ENCODE results near the gene ZCCHC17. TPM values are rescaled to one million over a fixed set of nuclear protein-coding genes. Genes with fewer than 3 reads are reported as not detected.
A peak's percentile ranks its signal among the peaks of the same experiment; 100 is the strongest.

ZCCHC17 gene
- total RNA-seq, 6 donors from 2014 or later = 4.3 to 19.9 (median 17.8) TPM

- H3K4me3 ChIP-seq = no peak overlapping the region
- ATAC-seq (ENCODE audit: low FRiP score in 2 of 2) (peak in 1 of 2 donors; percentile 24), DNase-seq (peak in 1 of 2 donors; percentile 64)
- peak in 1 of 2 donors; percentile 15 for TF ChIP-seq POLR2AphosphoS5 (IDR thresholded peaks at IDR 0.05)
- TF ChIP-seq CTCF (IDR thresholded peaks at IDR 0.05) = no peak
- peaks cover 5 to 21% (median 13%) of the 10 kb centered on the region in 4 donors for H3K36me3 ChIP-seq
- H3K9me3 ChIP-seq = no peaks in the 10 kb centered on the region
- H3K4me1 ChIP-seq = peaks cover 11 to 20% (median 19%) of the 10 kb centered on the region in 4 donors
- WGBS, 2 donors = 48 to 61% methylated on average over 3 of the region's 3 CpGs
- no peaks in the 10 kb centered on the region for H3K27me3 ChIP-seq
- peak overlapping the region in 2 of 4 donors; percentile 30 to 65 for H3K27ac ChIP-seq
These were observed 71.8 kb downstream of the ZCCHC17 start for GRCh38 chr1:31368611-31369107.

- 75 to 82% methylated on average over 2 of the region's 2 CpGs for WGBS, 2 donors
- H3K9me3 ChIP-seq = no peaks in the 10 kb centered on the region
- H3K27me3 ChIP-seq = no peaks in the 10 kb centered on the region
- no peak overlapping the region for H3K4me3 ChIP-seq
- ATAC-seq (ENCODE audit: low FRiP score in 2 of 2) (no peak), DNase-seq (no peak)
- no peak overlapping the region for H3K27ac ChIP-seq
- peaks cover 0 to 7% (median 3%) of the 10 kb centered on the region in 4 donors for H3K36me3 ChIP-seq
- no peak for TF ChIP-seq POLR2A (IDR thresholded peaks at IDR 0.05)
- TF ChIP-seq EP300 (IDR thresholded peaks at IDR 0.05) = no peak
- TF ChIP-seq POLR2AphosphoS5 (IDR thresholded peaks at IDR 0.05) = no peak
- TF ChIP-seq CTCF (IDR thresholded peaks at IDR 0.05) = no peak
- peaks cover 11 to 29% (median 24%) of the 10 kb centered on the region in 4 donors for H3K4me1 ChIP-seq
These were observed 73.2 kb downstream of the ZCCHC17 start for GRCh38 chr1:31370021-31370420.

GRCh38 chr1:31370565-31370964 is 73.7 kb downstream of the ZCCHC17 start:
- Histone ChIP-seq H3K4me1 (peaks cover 11 to 29% (median 24%) of the 10 kb centered on the region in 4 donors), H3K4me3 (no peak overlapping the region), H3K27ac (no peak overlapping the region), H3K27me3 (no peaks in the 10 kb centered on the region), H3K36me3 (peaks cover 0 to 5% (median under 1%) of the 10 kb centered on the region in 4 donors), H3K9me3 (no peaks in the 10 kb centered on the region)
- WGBS, 2 donors = 90 to 95% methylated on average over 4 of the region's 4 CpGs
- TF ChIP-seq POLR2AphosphoS5 (IDR thresholded peaks at IDR 0.05) = no peak
- no peak for TF ChIP-seq EP300 (IDR thresholded peaks at IDR 0.05)
- TF ChIP-seq CTCF (IDR thresholded peaks at IDR 0.05) = no peak
- no peak for TF ChIP-seq POLR2A (IDR thresholded peaks at IDR 0.05)
- DNase-seq (no peak), ATAC-seq (ENCODE audit: low FRiP score in 2 of 2) (no peak)

GRCh38 chr1:31371121-31371959 is 74.5 kb downstream of the ZCCHC17 start:
- Histone ChIP-seq H3K27me3 (no peaks in the 10 kb centered on the region), H3K27ac (no peak overlapping the region), H3K36me3 (peaks cover 0 to 4% (median 0%) of the 10 kb centered on the region in 4 donors), H3K9me3 (no peaks in the 10 kb centered on the region), H3K4me1 (peaks cover 11 to 29% (median 24%) of the 10 kb centered on the region in 4 donors), H3K4me3 (no peak overlapping the region)
- WGBS, 2 donors = 60 to 64% methylated on average over 9 to 10 of the region's 10 CpGs
- DNase-seq (no peak), ATAC-seq (ENCODE audit: low FRiP score in 2 of 2) (no peak)
- TF ChIP-seq CTCF (IDR thresholded peaks at IDR 0.05) (no peak), EP300 (IDR thresholded peaks at IDR 0.05) (no peak), POLR2AphosphoS5 (IDR thresholded peaks at IDR 0.05) (no peak), POLR2A (IDR thresholded peaks at IDR 0.05) (no peak)
